ENCODE results near the gene IL7R. TPM values are rescaled to one million over a fixed set of nuclear protein-coding genes. Genes with fewer than 3 reads are reported as not detected.

The IL7R gene
- total RNA-seq, 1 experiment from 2014 or later, result 0.98 TPM

DNA sequence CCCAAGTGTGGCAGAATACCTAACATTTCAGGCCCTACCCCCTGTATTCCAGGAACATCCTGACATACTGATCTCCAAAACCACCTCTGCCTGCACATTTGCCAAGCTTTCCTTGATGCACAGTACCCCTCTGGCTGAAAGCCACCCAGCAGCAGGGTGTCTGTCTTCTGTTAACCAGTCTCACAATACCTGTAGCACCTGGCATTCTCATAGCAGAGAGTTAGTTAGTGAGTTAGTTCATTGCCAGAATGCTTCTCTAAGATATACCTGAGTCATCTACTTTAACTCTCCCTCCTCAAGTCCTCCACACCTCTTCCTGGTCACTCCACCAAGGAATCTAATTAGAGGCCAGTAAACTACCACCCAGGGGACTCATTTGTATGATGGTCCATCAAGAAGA is 46.1 kb upstream of the IL7R start:
- no peak overlapping the region for H2AFZ ChIP-seq (ENCODE audit: low read depth, low read length, poor library complexity, severe bottlenecking)
- no peaks in the 10 kb centered on the region for H3K4me1 ChIP-seq (ENCODE audit: control insufficient read depth in 1 of 2, insufficient read depth in 2 of 2, low read length in 2 of 2)
- no peaks in the 10 kb centered on the region for H3K36me3 ChIP-seq (ENCODE audit: control insufficient read depth in 1 of 2, insufficient read depth in 2 of 2, low read length in 2 of 2)
- H3K4me3 ChIP-seq (replicated peaks in 1 of 2; ENCODE audit: low read depth in 1 of 2, low read length in 2 of 2), result no peak overlapping the region
- no peak overlapping the region for H3K4me2 ChIP-seq (ENCODE audit: low read length)
- RAD21 ChIA-PET (ENCODE audit: low non-redundant PET in 1 of 2, low total read pairs in 2 of 2, uncharacterized antibody in 2 of 2, unreplicated experiment in 2 of 2), result no interaction called here
- no peaks in the 10 kb centered on the region for H3K9me2 ChIP-seq (ENCODE audit: insufficient read depth)
- no peaks in the 10 kb centered on the region for H3K27me3 ChIP-seq (ENCODE audit: insufficient read depth, low read length)
- H3K9ac ChIP-seq (ENCODE audit: low read length), result no peak overlapping the region
- POLR2A ChIA-PET, result no interaction called here
- H3K27ac ChIP-seq (ENCODE audit: low read depth, low read length), result no peak overlapping the region
- BruUV-seq (replicated peaks), result no TSS peak
- no peaks in the 10 kb centered on the region for H3K9me3 ChIP-seq (ENCODE audit: control insufficient read depth in 1 of 2, insufficient read depth in 1 of 2, low read depth in 1 of 2, low read length in 2 of 2)
- intact Hi-C loops (cut with micrococcal nuclease), result no loop called here
- DNase-seq (ENCODE audit: low read depth, low spot score) (no peak), ATAC-seq (no peak)
- no peaks in the 10 kb centered on the region for H4K20me1 ChIP-seq (ENCODE audit: insufficient read depth)
- CTCF ChIA-PET, result no interaction called here
- no peaks in the 10 kb centered on the region for H3K79me2 ChIP-seq (ENCODE audit: insufficient read depth, low read length)
- TF ChIP-seq ZFX (IDR thresholded peaks at IDR 0.05), result no peak
- TF ChIP-seq, protein P1, sequence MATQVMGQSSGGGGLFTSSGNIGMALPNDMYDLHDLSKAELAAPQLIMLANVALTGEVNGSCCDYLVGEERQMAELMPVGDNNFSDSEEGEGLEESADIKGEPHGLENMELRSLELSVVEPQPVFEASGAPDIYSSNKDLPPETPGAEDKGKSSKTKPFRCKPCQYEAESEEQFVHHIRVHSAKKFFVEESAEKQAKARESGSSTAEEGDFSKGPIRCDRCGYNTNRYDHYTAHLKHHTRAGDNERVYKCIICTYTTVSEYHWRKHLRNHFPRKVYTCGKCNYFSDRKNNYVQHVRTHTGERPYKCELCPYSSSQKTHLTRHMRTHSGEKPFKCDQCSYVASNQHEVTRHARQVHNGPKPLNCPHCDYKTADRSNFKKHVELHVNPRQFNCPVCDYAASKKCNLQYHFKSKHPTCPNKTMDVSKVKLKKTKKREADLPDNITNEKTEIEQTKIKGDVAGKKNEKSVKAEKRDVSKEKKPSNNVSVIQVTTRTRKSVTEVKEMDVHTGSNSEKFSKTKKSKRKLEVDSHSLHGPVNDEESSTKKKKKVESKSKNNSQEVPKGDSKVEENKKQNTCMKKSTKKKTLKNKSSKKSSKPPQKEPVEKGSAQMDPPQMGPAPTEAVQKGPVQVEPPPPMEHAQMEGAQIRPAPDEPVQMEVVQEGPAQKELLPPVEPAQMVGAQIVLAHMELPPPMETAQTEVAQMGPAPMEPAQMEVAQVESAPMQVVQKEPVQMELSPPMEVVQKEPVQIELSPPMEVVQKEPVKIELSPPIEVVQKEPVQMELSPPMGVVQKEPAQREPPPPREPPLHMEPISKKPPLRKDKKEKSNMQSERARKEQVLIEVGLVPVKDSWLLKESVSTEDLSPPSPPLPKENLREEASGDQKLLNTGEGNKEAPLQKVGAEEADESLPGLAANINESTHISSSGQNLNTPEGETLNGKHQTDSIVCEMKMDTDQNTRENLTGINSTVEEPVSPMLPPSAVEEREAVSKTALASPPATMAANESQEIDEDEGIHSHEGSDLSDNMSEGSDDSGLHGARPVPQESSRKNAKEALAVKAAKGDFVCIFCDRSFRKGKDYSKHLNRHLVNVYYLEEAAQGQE (IDR thresholded peaks at IDR 0.05; ENCODE audit: low read depth), result no peak
- TF ChIP-seq YY1 (IDR thresholded peaks at IDR 0.05; ENCODE audit: extremely low read depth, insufficient replicate concordance, low read depth, low read length), result no peak
- TF ChIP-seq ZBTB33 (IDR thresholded peaks at IDR 0.05; ENCODE audit: extremely low read depth, insufficient replicate concordance, low read length), result no peak
- TF ChIP-seq, protein P2, sequence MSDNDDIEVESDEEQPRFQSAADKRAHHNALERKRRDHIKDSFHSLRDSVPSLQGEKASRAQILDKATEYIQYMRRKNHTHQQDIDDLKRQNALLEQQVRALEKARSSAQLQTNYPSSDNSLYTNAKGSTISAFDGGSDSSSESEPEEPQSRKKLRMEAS (IDR thresholded peaks at IDR 0.05), result no peak
- TF ChIP-seq CEBPB (IDR thresholded peaks at IDR 0.05; ENCODE audit: low read depth), result no peak
- no peak for TF ChIP-seq SP1 (IDR thresholded peaks at IDR 0.05; ENCODE audit: low read depth)
- no peak for TF ChIP-seq EGR1 (IDR thresholded peaks at IDR 0.05; ENCODE audit: low read depth)
- no peak for TF ChIP-seq POLR2A (IDR thresholded peaks at IDR 0.05; ENCODE audit: borderline replicate concordance, extremely low read depth, insufficient read depth, insufficient read length)
- no peak for TF ChIP-seq SRF (IDR thresholded peaks at IDR 0.05; ENCODE audit: low read depth)
- no peak for TF ChIP-seq ZNF274 (IDR thresholded peaks at IDR 0.05; ENCODE audit: low read depth, low read length)
- no peak for TF ChIP-seq EZH2 (IDR thresholded peaks at IDR 0.05)
- no peak for TF ChIP-seq JUND (IDR thresholded peaks at IDR 0.05)

Measured in HCT116 (cell line).